GM12878 (cell line): Measurements from ENCODE around the gene ZIC1. TPM values are rescaled to one million over a fixed set of nuclear protein-coding genes. Genes with fewer than 3 reads are reported as not detected.

Source experiments
- ATAC-seq: fragments of 200-7000 bp; cut with Tn5 transposase; 3 replicates; pipeline ENCODE4 v1.9.1; 2020; ENCODE audit warnings: mild to moderate bottlenecking, moderate library complexity
- BruUV-seq: library from RNA; stranded (reverse); fragments of 400-500 nt; replicated peaks from 2 replicates; lab custom pipeline; 2021; lab: Mats Ljungman, UMichigan
- CTCF ChIA-PET: fragments of 300-600 bp; sonication (Branson Sonifier 250); formaldehyde crosslinking; extraction: SDS; loops from one replicate; lab custom pipeline; 2021; ENCODE audit warnings: inconsistent platforms; lab: Yijun Ruan, JAX
- POLR2A ChIA-PET: fragments of 350-600 bp; formaldehyde crosslinking; extraction: SDS; loops from one replicate; lab custom pipeline; 2021; ENCODE audit warnings: inconsistent platforms; lab: Charles Lee
- RAD21 ChIA-PET: fragments of 300-600 bp; sonication (Branson Sonifier 250); formaldehyde crosslinking; loops from one replicate; lab custom pipeline; 2023; ENCODE audit warnings: antibody characterized with exemption; ENCODE audit not compliant: unreplicated experiment; lab: Charles Lee
- SMC1A ChIA-PET: fragments of 300-600 bp; sonication (Branson Sonifier 250); formaldehyde crosslinking; loops from one replicate; lab custom pipeline; 2023; ENCODE audit not compliant: unreplicated experiment, uncharacterized antibody; lab: Charles Lee
- DNase-seq: peaks from one replicate; pipeline ENCODE4 v3.0.0-alpha.2; 2011; ENCODE audit warnings: low read depth, low spot score
- FAIRE-seq: peaks from 3 replicates; lab custom pipeline; 2011; peaks lifted over from hg19 to GRCh38; lab: Jason Lieb, UNC
- H2AFZ ChIP-seq: 2 replicates; pipeline ENCODE4 v1.6.0; 2011; ENCODE audit warnings: low read depth, low read length, control low read depth; ENCODE audit not compliant: control insufficient read depth
- H3K27ac ChIP-seq: 2 replicates; pipeline ENCODE4 v1.5.1; 2011; ENCODE audit warnings: control low read depth; ENCODE audit not compliant: control insufficient read depth, insufficient read depth
- H3K27me3 ChIP-seq, 2 experiments: replicated peaks in 1 of 2; 2 replicates each; pipeline versions ENCODE4 v1.6.0 to v1.6.1; 2011; ENCODE audit warnings: low read length in 1 of 2; ENCODE audit not compliant: control insufficient read depth in 2 of 2, insufficient read depth in 2 of 2
- H3K36me3 ChIP-seq, 2 experiments: 2 replicates each; pipeline ENCODE4 v1.5.1; 2011; ENCODE audit warnings: low read length in 1 of 2; ENCODE audit not compliant: control insufficient read depth in 2 of 2, insufficient read depth in 2 of 2
- H3K4me1 ChIP-seq: 2 replicates; pipeline ENCODE4 v1.6.1; 2011; ENCODE audit warnings: mild to moderate bottlenecking, low read length, moderate library complexity, mixed read lengths; ENCODE audit not compliant: control insufficient read depth, insufficient read depth
- H3K4me2 ChIP-seq: 2 replicates; pipeline ENCODE4 v1.6.0; 2011; ENCODE audit warnings: control low read depth; ENCODE audit not compliant: control insufficient read depth, insufficient read depth
- H3K4me3 ChIP-seq: fragments of 200-600 bp; sonication (generic); 2 replicates; pipeline ENCODE4 v1.5.1; 2016
- H3K79me2 ChIP-seq: 2 replicates; pipeline ENCODE4 v1.6.0; 2011; ENCODE audit warnings: low read length; ENCODE audit not compliant: control insufficient read depth, insufficient read depth
- H3K9ac ChIP-seq: 2 replicates; pipeline ENCODE4 v1.8.0; 2011; ENCODE audit warnings: low read length, control low read depth, mixed read lengths; ENCODE audit not compliant: control insufficient read depth, insufficient read depth
- H3K9me3 ChIP-seq: replicated peaks from 3 replicates; pipeline ENCODE4 v1.5.1; 2011; ENCODE audit warnings: mild to moderate bottlenecking, low read length; ENCODE audit not compliant: control insufficient read depth, insufficient read depth
- H4K20me1 ChIP-seq: 2 replicates; pipeline ENCODE4 v1.6.0; 2011; ENCODE audit not compliant: control insufficient read depth, insufficient read depth
- BACH1 ChIP-seq: fragments of 450-650 bp; IDR thresholded peaks from 2 replicates; pipeline ENCODE4 v1.6.1; 2017; ENCODE audit warnings: mild to moderate bottlenecking, borderline replicate concordance
- BMI1 ChIP-seq: fragments of 450-650 bp; IDR thresholded peaks from 2 replicates; pipeline ENCODE4 v1.6.1; 2016; ENCODE audit warnings: mild to moderate bottlenecking, moderate library complexity, borderline replicate concordance
- CEBPZ ChIP-seq: fragments of 150-350 bp; IDR thresholded peaks from 2 replicates; pipeline ENCODE4 v1.6.1; 2016; ENCODE audit warnings: low read depth, low read length
- CREM ChIP-seq: IDR thresholded peaks from 2 replicates; pipeline ENCODE4 v1.6.1; 2014; ENCODE audit warnings: antibody characterized with exemption, low read depth
- ETV6 ChIP-seq, 2 experiments: fragments of 450-650 bp in 1 of 2; IDR thresholded peaks in 1 of 2; conservative IDR thresholded peaks in 1 of 2; 2 replicates each; pipeline ENCODE4 v1.6.1; 2014; ENCODE audit warnings: antibody characterized with exemption in 1 of 2, borderline replicate concordance in 1 of 2, low read depth in 1 of 2, mild to moderate bottlenecking in 1 of 2, moderate library complexity in 1 of 2
- HDAC6 ChIP-seq: fragments of 200-600 bp; sonication (generic); IDR thresholded peaks from one replicate; pipeline ENCODE4 v1.8.0; 2017; ENCODE audit warnings: antibody characterized with exemption; ENCODE audit not compliant: unreplicated experiment
- IRF5 ChIP-seq: fragments of 450-650 bp; IDR thresholded peaks from 2 replicates; pipeline ENCODE4 v1.6.1; 2017; ENCODE audit warnings: borderline replicate concordance
- NR2C2 ChIP-seq: IDR thresholded peaks from 2 replicates; pipeline ENCODE4 v1.6.1; 2011; ENCODE audit warnings: borderline replicate concordance, low read depth; ENCODE audit not compliant: control insufficient read depth, insufficient read length
- NR2F1 ChIP-seq: fragments of 450-650 bp; conservative IDR thresholded peaks from 2 replicates; pipeline ENCODE4 v1.6.1; 2017; ENCODE audit warnings: mild to moderate bottlenecking
- PAX5 ChIP-seq: IDR thresholded peaks from 2 replicates; pipeline ENCODE4 v1.6.1; 2011; ENCODE audit warnings: low read depth, low read length, borderline replicate concordance
- PAX8 ChIP-seq: fragments of 450-650 bp; IDR thresholded peaks from 2 replicates; pipeline ENCODE4 v1.6.1; 2017; ENCODE audit warnings: mild to moderate bottlenecking, moderate library complexity
- RCOR1 ChIP-seq: conservative IDR thresholded peaks from 2 replicates; pipeline ENCODE4 v1.6.1; 2012; ENCODE audit warnings: low read depth, low read length, improper control_type of control experiment
- RUNX3 ChIP-seq: IDR thresholded peaks from 2 replicates; pipeline ENCODE4 v1.6.1; 2012; ENCODE audit warnings: low read length, inconsistent platforms
- SIN3A ChIP-seq: IDR thresholded peaks from 2 replicates; pipeline ENCODE4 v1.6.1; 2012; ENCODE audit warnings: low read depth, low read length, improper control_type of control experiment
- SPI1 ChIP-seq: IDR thresholded peaks from 2 replicates; pipeline ENCODE4 v1.6.1; 2011; ENCODE audit warnings: low read depth, mild to moderate bottlenecking, low read length, moderate library complexity, borderline replicate concordance; ENCODE audit not compliant: insufficient read depth
- SREBF2 ChIP-seq: IDR thresholded peaks from 2 replicates; pipeline ENCODE4 v1.6.1; 2012; ENCODE audit warnings: mild to moderate bottlenecking, low read length
- SUPT20H ChIP-seq: IDR thresholded peaks from 2 replicates; pipeline ENCODE4 v1.6.1; 2011; ENCODE audit warnings: low read depth, mild to moderate bottlenecking, low read length, moderate library complexity, borderline replicate concordance; ENCODE audit not compliant: control insufficient read depth
- TCF12 ChIP-seq: IDR thresholded peaks from 2 replicates; pipeline ENCODE4 v1.6.1; 2011; ENCODE audit warnings: low read depth, mild to moderate bottlenecking, low read length
- WRNIP1 ChIP-seq: IDR thresholded peaks from 2 replicates; pipeline ENCODE4 v1.6.1; 2011; ENCODE audit warnings: low read depth, low read length, improper control_type of control experiment, borderline replicate concordance
- YBX1 ChIP-seq: fragments of 450-650 bp; IDR thresholded peaks from 2 replicates; pipeline ENCODE4 v1.6.1; 2016; ENCODE audit warnings: antibody characterized with exemption
- ZNF622 ChIP-seq: fragments of 450-650 bp; IDR thresholded peaks from 2 replicates; pipeline ENCODE4 v1.6.1; 2017; ENCODE audit warnings: mild to moderate bottlenecking, inconsistent platforms
- WGBS: methylation state at CpG from one replicate; pipeline ENCODE4 v1.1.6; 2016; ENCODE audit warnings: low lambda C conversion rate; ENCODE audit not compliant: insufficient replicate concordance, insufficient coverage; ENCODE audit errors: missing lambda C conversion rate; 5-methylcytosine and 5-hydroxymethylcytosine counted together
- in situ Hi-C: fragments of 300-500 bp; cut with MboI; formaldehyde crosslinking; loops from 9 replicates; pipeline ENCODE4 v1.14.3; 2018; ENCODE audit warnings: mixed read lengths
- intact Hi-C: fragments of 100-400 bp; cut with micrococcal nuclease; formaldehyde crosslinking; loops from one replicate; pipeline ENCODE4 v1.14.2; 2022; ENCODE audit not compliant: unreplicated experiment
- polyA plus RNA-seq, 11 experiments: library from polyadenylated mRNA; depleted of rRNA in 4 of 11; unstranded in 6 of 11; stranded (reverse) in 5 of 11; fragments of >200 nt; fragmentation: Nextera tagmentation in 4 of 11; fragmentation: Illumina TruSeq in 1 of 11; extraction: Ambion mirVana in 4 of 11; extraction: Trizol in 1 of 11; gene quantifications; 1 replicate in 1 of 11; 2 replicates in 10 of 11; pipeline versions ENCODE4 v1.2.1 to v1.2.3, GENCODE V29; 2011 to 2016; ENCODE audit warnings: inconsistent platforms in 2 of 11, missing spikeins in 2 of 11, low read depth in 1 of 11
- total RNA-seq, 4 experiments: library from RNA; depleted of rRNA in 3 of 4; stranded (reverse); fragments of >200 nt in 3 of 4; fragmentation: Illumina TruSeq in 1 of 4; extraction: Trizol in 1 of 4; gene quantifications; 2 replicates each; pipeline versions ENCODE4 v1.2.1 to v1.2.3, GENCODE V29; 2013 to 2021

ZIC1 gene
- total and polyA plus RNA-seq, 10 of the 15 experiments (the other 5 are each of a cell fraction or from before 2014, with no cell fraction given), result not detected

GRCh38 chr3:147391781-147392624 is 17.2 kb upstream of the ZIC1 start (continued):
- TF ChIP-seq BMI1 (no peak), ZNF622 (no peak), CEBPZ (no peak), SIN3A (no peak)

- 48% methylated on average over 15 of the region's 15 CpGs for WGBS
- H3K27me3 ChIP-seq, result peaks cover 1 to 18% of the 10 kb centered on the region in 2 experiments
- ChIA-PET SMC1A (no interaction called here), RAD21 (no interaction called here), CTCF (no interaction called here), POLR2A (no interaction called here)
- intact Hi-C loops (no loop called here), in situ Hi-C loops (no loop called here)
- H3K9me3 ChIP-seq, result peaks cover 8% of the 10 kb centered on the region
- H3K79me2 ChIP-seq, result no peaks in the 10 kb centered on the region
- H3K4me1 ChIP-seq, result no peaks in the 10 kb centered on the region
- no TSS peak for BruUV-seq
- no peak overlapping the region for H3K4me3 ChIP-seq
- H3K4me2 ChIP-seq, result no peak overlapping the region
- FAIRE-seq, result no peak
- H2AFZ ChIP-seq, result no peak overlapping the region
- H3K9ac ChIP-seq, result no peak overlapping the region
- no peaks in the 10 kb centered on the region for H4K20me1 ChIP-seq
- no peak for ATAC-seq
- H3K27ac ChIP-seq, result no peak overlapping the region
- H3K36me3 ChIP-seq, result no peaks in the 10 kb centered on the region
- no peak for DNase-seq
- no peak for TF ChIP-seq IRF5
- no peak for TF ChIP-seq SPI1
- TF ChIP-seq NR2F1, result no peak
- no peak for TF ChIP-seq YBX1
- no peak for TF ChIP-seq SUPT20H
- TF ChIP-seq BACH1, result no peak
- no peak for TF ChIP-seq RCOR1
- no peak for TF ChIP-seq TCF12
- no peak for TF ChIP-seq CREM
- TF ChIP-seq SREBF2, result no peak
- TF ChIP-seq PAX5, result no peak
- no peak for TF ChIP-seq NR2C2
- no peak for TF ChIP-seq PAX8
- no peak for TF ChIP-seq ETV6 (conservative IDR thresholded peaks at IDR 0.05 in 1 of 2, IDR thresholded peaks at IDR 0.05 in 1 of 2; ENCODE audit: borderline replicate concordance in 1 of 2, low read depth in 1 of 2)
- no peak for TF ChIP-seq RUNX3
- no peak for TF ChIP-seq HDAC6
- TF ChIP-seq WRNIP1, result no peak
Measured at GRCh38 chr3:147392625-147392946, 16.6 kb upstream of the ZIC1 start.
